Heart right ventricle (tissue), 16 donors: Measurements from ENCODE around the gene TBC1D17. TPM values are rescaled to one million over a fixed set of nuclear protein-coding genes. Genes with fewer than 3 reads are reported as not detected.
A peak's percentile ranks its signal among the peaks of the same experiment; 100 is the strongest.

Source experiments
- ATAC-seq, 8 donors: fragments of 200-7000 bp; cut with Tn5 transposase; one replicate each; pipeline ENCODE4 v1.9.1; 2020; ENCODE audit warnings: mild to moderate bottlenecking in 8 of 8, moderate library complexity in 8 of 8, moderate number of reproducible peaks in 1 of 8
- DNase-seq, 2 donors: peaks; one replicate each; pipeline ENCODE4 v3.0.0-alpha.2; 2020
- H3K27ac ChIP-seq, 10 donors: fragments of 200-600 bp; sonication (generic) in 2 of 10; one replicate each; pipeline versions ENCODE4 v1.5.0 to v1.8.0; 2020 to 2022; ENCODE audit warnings: mild to moderate bottlenecking in 3 of 10
- H3K27me3 ChIP-seq, 7 donors: fragments of 200-600 bp; one replicate each; pipeline ENCODE4 v1.8.0; 2021 to 2022; ENCODE audit warnings: mild to moderate bottlenecking in 2 of 7
- H3K36me3 ChIP-seq, 9 donors: fragments of 200-600 bp; sonication (generic) in 1 of 9; one replicate each; pipeline versions ENCODE4 v1.5.0 to v1.8.0; 2020 to 2022; ENCODE audit warnings: mild to moderate bottlenecking in 2 of 9
- H3K4me1 ChIP-seq, 9 donors: fragments of 200-600 bp; sonication (generic) in 1 of 9; one replicate each; pipeline versions ENCODE4 v1.5.0 to v1.8.0; 2020 to 2022; ENCODE audit warnings: mild to moderate bottlenecking in 4 of 9
- H3K4me3 ChIP-seq, 10 donors: fragments of 200-600 bp; sonication (generic) in 2 of 10; one replicate each; pipeline versions ENCODE4 v1.5.0 to v1.8.0; 2020 to 2022; ENCODE audit warnings: mild to moderate bottlenecking in 7 of 10, moderate library complexity in 2 of 10
- H3K9me3 ChIP-seq, 11 donors: fragments of 200-600 bp in 10 of 11; sonication (generic) in 2 of 11; one replicate each; pipeline versions ENCODE4 v1.5.0 to v1.8.0; 2013 to 2022; ENCODE audit warnings: mild to moderate bottlenecking in 2 of 11, control low read depth in 1 of 11, moderate library complexity in 1 of 11
- CTCF ChIP-seq, 9 donors: fragments of 200-600 bp; sonication (generic) in 2 of 9; IDR thresholded peaks; one replicate each; pipeline versions ENCODE4 v1.5.0 to v1.8.0; 2021 to 2022; ENCODE audit warnings: antibody characterized with exemption in 9 of 9, mild to moderate bottlenecking in 5 of 9, moderate library complexity in 1 of 9
- WGBS, 2 donors: extraction: QIAGEN DNeasy Blood & Tissue Kit; methylation state at CpG; one replicate each; pipeline ENCODE4 v1.1.7; 2013; ENCODE audit warnings: inconsistent platforms in 1 of 2; 5-methylcytosine and 5-hydroxymethylcytosine counted together
- intact Hi-C, 10 donors: fragments of 100-400 bp; cut with DNase I; formaldehyde crosslinking; loops; one replicate each; pipeline versions ENCODE4 v1.11.1 to v1.14.2; 2022
- polyA plus RNA-seq, 2 donors: library from polyadenylated mRNA; stranded (reverse); fragments of 200-250 nt; gene quantifications; one replicate each; pipeline ENCODE4 v1.2.3, GENCODE V29; 2013
- total RNA-seq, 10 donors: library from RNA; stranded (reverse); fragmentation: NEBNext Ultra II Directional in 3 of 10; extraction: Animal tissue kit (Norgen Biotek cat#: 25700) in 3 of 10; gene quantifications; one replicate each; pipeline versions ENCODE4 v1.2.1 to v1.2.4, GENCODE V29; 2021 to 2023
- donor health status: Arrhythmogenic right ventricular cardiomyopathy.
- donor health status: ischemic (EF 13 %, LVEDD 7.1; RV severe dilation, severe dysfunction).
- donor health status: healthy with polysubstance abuse.
- donor health status: DM: no; HTN: yes; CAD: no.
- donor health status: DM: no; HTN: no; CAD: no.
- donor health status: ischemic (EF 25% LVEDD 6.9; RV normal size, moderate dysfunction).
- donor health status: ischemic (EF 25% LVEDD 5.7; RV mildly dilated, moderate dysfunction).
- donor health status: healthy.
- donor health status: DM: yes; HTN: yes; CAD: no.
- donor health status: Ischemic cardiomyopathy.
- donor health status: ischemic (EF 35%, LVEDD 5.7; RV mildly dilated, moderate dysfunction).
- donor health status: nonischemic (EF 11% LVEDD 7.7; RV severe dilation, severe dysfunction).
- donor health status: DM: yes; HTN: yes; CAD: no.
- donor health status: PGD.
- donor health status: ischemic (EF 29% LVEDD 5.4; RV normal size, mild dysfunction).
- donor health status: nonischemic (EF 23%, LVEDD 6.1; RV moderate dilation, normal function).

Gene TBC1D17
- total and polyA plus RNA-seq, 12 donors = 30.4 to 57.9 (median 49.8) TPM

GRCh38 chr19:49883094-49883493 lies 5.6 kb downstream of the TBC1D17 start:
- 98 to 100% methylated on average over 5 of the region's 5 CpGs for WGBS, 2 donors
- no peaks in the 10 kb centered on the region for H3K27me3 ChIP-seq
- H3K27ac ChIP-seq = no peak overlapping the region
- H3K36me3 ChIP-seq = peaks cover 15 to 90% (median 73%) of the 10 kb centered on the region in 9 donors
- ATAC-seq (no peak), DNase-seq (no peak)
- H3K4me1 ChIP-seq = peaks cover 3 to 25% (median 11%) of the 10 kb centered on the region in 9 donors
- intact Hi-C loops = loop anchor here in 1 of 10 donors (5.0 kb wide), 1 partner anchor 44 kb away; the partner anchor contains the start of genes ATF5 and NUP62
- no peak for TF ChIP-seq CTCF (IDR thresholded peaks at IDR 0.05)
- no peak overlapping the region for H3K4me3 ChIP-seq
- no peaks in the 10 kb centered on the region for H3K9me3 ChIP-seq

GRCh38 chr19:49884109-49884508 lies 6.6 kb downstream of the TBC1D17 start:
- no peak for TF ChIP-seq CTCF (IDR thresholded peaks at IDR 0.05)
- Histone ChIP-seq H3K27ac (no peak overlapping the region), H3K9me3 (no peaks in the 10 kb centered on the region), H3K27me3 (no peaks in the 10 kb centered on the region), H3K4me3 (no peak overlapping the region), H3K36me3 (peaks cover 15 to 87% (median 68%) of the 10 kb centered on the region in 9 donors), H3K4me1 (peaks cover 0 to 14% (median under 1%) of the 10 kb centered on the region in 9 donors)
- ATAC-seq = no peak
- intact Hi-C loops = loop anchor here in 1 of 10 donors (5.0 kb wide), 1 partner anchor 43 kb away; the partner anchor contains the start of genes ATF5 and NUP62
- no peak for DNase-seq
- WGBS, 2 donors = 94% methylated on average over 18 of the region's 18 CpGs

- DNase-seq = no peak
Observed at GRCh38 chr19:49884760-49885159, 7.3 kb downstream of the TBC1D17 start.

GRCh38 chr19:49887037-49887664 lies 9.6 kb downstream of the TBC1D17 start:
- Histone ChIP-seq H3K9me3 (no peaks in the 10 kb centered on the region), H3K36me3 (peaks cover 15 to 56% (median 40%) of the 10 kb centered on the region in 9 donors), H3K4me1 (peaks cover 5 to 27% (median 11%) of the 10 kb centered on the region in 9 donors), H3K27ac (peak overlapping the region in 3 of 10 donors; percentile 20 to 35 (median 33)), H3K4me3 (peak overlapping the region in 1 of 10 donors; percentile 25), H3K27me3 (peaks cover 0 to 9% (median 0%) of the 10 kb centered on the region in 7 donors)
- DNase-seq (peak; percentile 19 to 20), ATAC-seq (peak in 1 of 8 donors; percentile 17)
- no peak for TF ChIP-seq CTCF (IDR thresholded peaks at IDR 0.05)
- intact Hi-C loops = no loop called here
- WGBS, 2 donors = 69 to 70% methylated on average over 23 of the region's 23 CpGs

More at GRCh38 chr19:49884760-49885159, 7.3 kb downstream of the TBC1D17 start:
- Histone ChIP-seq H3K36me3 (peaks cover 15 to 80% (median 63%) of the 10 kb centered on the region in 9 donors), H3K9me3 (no peaks in the 10 kb centered on the region), H3K4me1 (peaks cover 0 to 18% (median 3%) of the 10 kb centered on the region in 9 donors), H3K27ac (no peak overlapping the region), H3K27me3 (peaks cover 0 to 1% (median 0%) of the 10 kb centered on the region in 7 donors), H3K4me3 (no peak overlapping the region)
- no peak for TF ChIP-seq CTCF (IDR thresholded peaks at IDR 0.05)
- WGBS, 2 donors = 92 to 100% methylated on average over 3 of the region's 3 CpGs
- no peak for ATAC-seq
- intact Hi-C loops = loop anchor here in 1 of 10 donors (5.0 kb wide), 1 partner anchor 43 kb away; the partner anchor contains the start of genes ATF5 and NUP62
